Upper lobe of right lung (tissue), 1 donor: ENCODE measurements around the gene INPP4B. TPM values are rescaled to one million over a fixed set of nuclear protein-coding genes. Genes with fewer than 3 reads are reported as not detected.

Source experiments
- ATAC-seq: fragments of 200-7000 bp; cut with Tn5 transposase; one replicate; pipeline ENCODE4 v1.9.1; 2020; ENCODE audit warnings: mild to moderate bottlenecking, moderate library complexity
- DNase-seq: peaks from one replicate; pipeline ENCODE4 v3.0.0-alpha.2; 2020
- H3K27ac ChIP-seq: fragments of 200-600 bp; one replicate; pipeline ENCODE4 v1.8.0; 2022
- H3K27me3 ChIP-seq: fragments of 200-600 bp; one replicate; pipeline ENCODE4 v1.8.0; 2022; ENCODE audit warnings: mild to moderate bottlenecking
- H3K36me3 ChIP-seq: fragments of 200-600 bp; one replicate; pipeline ENCODE4 v1.8.0; 2022
- H3K4me1 ChIP-seq: fragments of 200-600 bp; one replicate; pipeline ENCODE4 v1.8.0; 2022
- H3K4me3 ChIP-seq: fragments of 200-600 bp; one replicate; pipeline ENCODE4 v1.8.0; 2022; ENCODE audit warnings: mild to moderate bottlenecking
- H3K9me3 ChIP-seq: fragments of 200-600 bp; one replicate; pipeline ENCODE4 v1.8.0; 2022
- CTCF ChIP-seq: fragments of 200-600 bp; IDR thresholded peaks from one replicate; pipeline ENCODE4 v1.8.0; 2022; ENCODE audit warnings: antibody characterized with exemption
- intact Hi-C: fragments of 100-400 bp; cut with DNase I; formaldehyde crosslinking; loops from one replicate; pipeline ENCODE4 v1.11.0; 2022
- total RNA-seq: library from RNA; stranded (reverse); fragmentation: NEBNext Ultra II Directional; extraction: Animal tissue kit (Norgen Biotek cat#: 25700); gene quantifications from one replicate; pipeline ENCODE4 v1.2.1, GENCODE V29; 2021
- donor health status: DM: no; HTN: yes; CAD: no; lungs with severe emphysema.

INPP4B gene
- total RNA-seq, 1 donor from 2014 or later, result 20.7 TPM

- no peaks in the 10 kb centered on the region for H3K4me1 ChIP-seq
- ATAC-seq, result no peak
- intact Hi-C loops, result no loop called here
- no peak for DNase-seq
- no peaks in the 10 kb centered on the region for H3K27me3 ChIP-seq
- no peak overlapping the region for H3K27ac ChIP-seq
- no peaks in the 10 kb centered on the region for H3K9me3 ChIP-seq
- no peak overlapping the region for H3K4me3 ChIP-seq
- peaks cover 4% of the 10 kb centered on the region for H3K36me3 ChIP-seq
- TF ChIP-seq CTCF, result no peak
Measured at GRCh38 chr4:142112451-142112850, 733.6 kb downstream of the INPP4B start.

GRCh38 chr4:142110136-142110535, 736.0 kb downstream of the INPP4B start:
- no peak for TF ChIP-seq CTCF
- Histone ChIP-seq H3K4me1 (no peaks in the 10 kb centered on the region), H3K9me3 (no peaks in the 10 kb centered on the region), H3K27me3 (no peaks in the 10 kb centered on the region), H3K4me3 (no peak overlapping the region), H3K36me3 (peaks cover 10% of the 10 kb centered on the region), H3K27ac (no peak overlapping the region)
- no peak for ATAC-seq
- no peak for DNase-seq
- intact Hi-C loops, result no loop called here

- peaks cover 10% of the 10 kb centered on the region for H3K36me3 ChIP-seq
- H3K27ac ChIP-seq, result no peak overlapping the region
- no peaks in the 10 kb centered on the region for H3K27me3 ChIP-seq
- ATAC-seq, result no peak
- intact Hi-C loops, result no loop called here
- H3K9me3 ChIP-seq, result no peaks in the 10 kb centered on the region
- no peak for TF ChIP-seq CTCF
- no peak overlapping the region for H3K4me3 ChIP-seq
- no peak for DNase-seq
- H3K4me1 ChIP-seq, result no peaks in the 10 kb centered on the region
Measured at GRCh38 chr4:142104041-142104440, 742.1 kb downstream of the INPP4B start.

- Histone ChIP-seq H3K9me3 (no peaks in the 10 kb centered on the region), H3K4me1 (no peaks in the 10 kb centered on the region), H3K4me3 (no peak overlapping the region), H3K27me3 (no peaks in the 10 kb centered on the region), H3K36me3 (no peaks in the 10 kb centered on the region), H3K27ac (no peak overlapping the region)
- TF ChIP-seq CTCF, result no peak
- ATAC-seq, result no peak
- DNase-seq, result no peak
- intact Hi-C loops, result no loop called here
Measured at GRCh38 chr4:142101401-142101800, 744.7 kb downstream of the INPP4B start.

GRCh38 chr4:142100941-142101340, 745.2 kb downstream of the INPP4B start:
- no peak for TF ChIP-seq CTCF
- no peaks in the 10 kb centered on the region for H3K4me1 ChIP-seq
- no peak for DNase-seq
- intact Hi-C loops, result no loop called here
- ATAC-seq, result no peak
- H3K27ac ChIP-seq, result no peak overlapping the region
- no peaks in the 10 kb centered on the region for H3K36me3 ChIP-seq
- H3K9me3 ChIP-seq, result no peaks in the 10 kb centered on the region
- H3K4me3 ChIP-seq, result no peak overlapping the region
- no peaks in the 10 kb centered on the region for H3K27me3 ChIP-seq

- DNase-seq (no peak), ATAC-seq (no peak)
- Histone ChIP-seq H3K27me3 (no peaks in the 10 kb centered on the region), H3K4me3 (no peak overlapping the region), H3K27ac (no peak overlapping the region), H3K4me1 (no peaks in the 10 kb centered on the region), H3K36me3 (no peaks in the 10 kb centered on the region), H3K9me3 (no peaks in the 10 kb centered on the region)
- TF ChIP-seq CTCF, result no peak
- intact Hi-C loops, result no loop called here
Measured at GRCh38 chr4:142098900-142099545, 747.1 kb downstream of the INPP4B start.
